HL-60 (cell line): ENCODE results near the gene COMMD3.

Experiments used
- CTCF ChIP-seq: IDR thresholded peaks from one replicate; pipeline ENCODE4 v1.5.1; 2011; ENCODE audit warnings: low read length, control low read depth, inconsistent platforms; ENCODE audit not compliant: insufficient read depth
- GABPA ChIP-seq: IDR thresholded peaks from 2 replicates; pipeline ENCODE4 v1.6.1; 2012; ENCODE audit warnings: low read depth
- POLR2AphosphoS5 ChIP-seq: IDR thresholded peaks from 2 replicates; pipeline ENCODE4 v1.6.1; 2012; ENCODE audit warnings: low read depth
- REST ChIP-seq: IDR thresholded peaks from 2 replicates; pipeline ENCODE4 v1.6.1; 2012; ENCODE audit warnings: low read depth; ENCODE audit not compliant: insufficient replicate concordance

DNA sequence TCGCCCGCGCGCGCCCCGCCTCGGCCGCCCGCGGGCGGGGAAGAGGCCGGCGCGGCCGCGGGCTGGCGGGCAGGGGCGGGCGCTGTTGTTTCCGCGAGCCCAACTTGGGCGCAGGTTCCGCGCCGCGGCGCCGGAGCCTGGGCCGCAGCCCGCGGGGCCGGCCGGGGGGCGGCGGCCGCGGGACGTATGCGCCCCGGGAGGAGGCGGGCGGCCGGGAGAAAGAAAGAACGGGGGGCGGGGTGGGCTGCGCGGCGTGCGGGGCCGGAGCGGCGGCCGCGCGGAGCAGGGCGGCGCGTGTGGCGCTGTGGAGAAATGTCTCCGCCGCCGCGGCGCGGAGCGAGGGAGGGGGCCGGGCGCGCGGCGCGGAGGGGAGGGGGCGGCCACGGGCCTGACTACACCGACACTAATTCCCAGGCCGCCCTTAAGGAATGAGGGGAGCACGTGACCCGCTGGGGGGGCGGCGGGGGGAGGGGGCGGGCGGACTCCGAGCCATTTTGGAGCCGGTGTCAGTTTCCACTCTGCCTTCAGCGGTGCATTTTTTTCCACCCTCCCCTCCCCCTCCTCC lies 4.5 kb downstream of the COMMD3 start, which contains the start of gene BMI1:
- TF ChIP-seq CTCF = no peak
- TF ChIP-seq REST = no peak
- no peak for TF ChIP-seq GABPA
- TF ChIP-seq POLR2AphosphoS5 = no peak
